Activated CD8-positive, alpha-beta T cell treated with anti-CD3 and anti-CD28 coated beads for 36 hours (primary cell): ENCODE measurements around the gene IGF2BP2. TPM values are rescaled to one million over a fixed set of nuclear protein-coding genes. Genes with fewer than 3 reads are reported as not detected.
"Not testable (repeated sequence)": the region's sequence is repeated elsewhere in the genome, so short reads cannot be mapped to it uniquely, and the experiment has no call there.

Source experiments
- ATAC-seq: fragments of 200-7000 bp; cut with Tn5 transposase; one replicate; pipeline ENCODE4 v1.10.0; 2021; ENCODE audit warnings: mild to moderate bottlenecking, moderate library complexity
- CTCF ChIA-PET: fragments of 350-600 bp; sonication (Branson Sonifier 250); formaldehyde crosslinking; loops from one replicate; lab custom pipeline; 2021; ENCODE audit warnings: antibody characterized with exemption; lab: Charles Lee
- POLR2A ChIA-PET: fragments of 350-600 bp; sonication (Branson Sonifier 250); formaldehyde crosslinking; loops from one replicate; lab custom pipeline; 2021; ENCODE audit warnings: antibody characterized with exemption; lab: Charles Lee
- DNase-seq: peaks from one replicate; pipeline ENCODE4 v3.0.0-alpha.2; 2020
- H3K27ac Mint-ChIP-seq: one replicate; pipeline ENCODE4 v1.8.0; 2021; ENCODE audit warnings: mild to moderate bottlenecking, mixed read lengths
- H3K27me3 Mint-ChIP-seq: one replicate; pipeline ENCODE4 v1.8.0; 2021; ENCODE audit warnings: mixed read lengths
- H3K36me3 Mint-ChIP-seq: one replicate; pipeline ENCODE4 v1.8.0; 2021; ENCODE audit warnings: low read depth, mixed read lengths
- H3K4me1 Mint-ChIP-seq: one replicate; pipeline ENCODE4 v1.8.0; 2021; ENCODE audit warnings: low read depth, mixed read lengths
- H3K4me3 Mint-ChIP-seq: one replicate; pipeline ENCODE4 v1.8.0; 2021; ENCODE audit warnings: mild to moderate bottlenecking, moderate library complexity, mixed read lengths
- H3K9me3 Mint-ChIP-seq: one replicate; pipeline ENCODE4 v1.8.0; 2021; ENCODE audit warnings: mixed read lengths
- CTCF ChIP-seq: fragments of 200-600 bp; IDR thresholded peaks from one replicate; pipeline ENCODE4 v1.8.0; 2022; ENCODE audit warnings: antibody characterized with exemption, mild to moderate bottlenecking
- intact Hi-C: fragments of 100-400 bp; cut with micrococcal nuclease; formaldehyde crosslinking; loops from one replicate; pipeline ENCODE4 v1.10.0; 2022
- total RNA-seq, 2 experiments: library from RNA; stranded (reverse); gene quantifications; one replicate each; pipeline ENCODE4 v1.2.3, GENCODE V29; 2021

The IGF2BP2 gene
- total RNA-seq, 2 experiments from 2014 or later: 0.52 to 0.65 TPM

DNA sequence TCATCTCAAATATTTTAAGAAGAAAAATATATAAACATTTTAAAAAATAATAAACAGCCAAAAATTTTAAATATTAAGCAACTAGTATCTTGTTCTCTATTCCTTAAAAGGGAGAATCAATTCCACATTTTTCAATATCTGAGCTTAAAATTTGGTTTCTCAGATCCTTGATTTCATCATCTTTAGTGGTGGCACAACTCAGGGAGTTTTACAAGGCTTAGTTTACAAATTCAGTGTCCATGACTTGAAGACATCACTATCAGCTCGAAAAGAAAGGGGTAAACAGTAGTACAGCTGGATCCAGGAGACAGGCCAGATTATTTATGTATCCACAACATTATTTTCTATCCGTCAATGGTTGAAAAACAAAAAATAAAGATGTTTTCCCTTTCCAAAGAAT, 11.6 kb downstream of the IGF2BP2 start:
- intact Hi-C loops: no loop called here
- CTCF ChIA-PET: interaction anchor here (2.0 kb wide), 1 partner anchor 153 kb away, joined by 5 read pairs; no protein-coding TSS in a partner anchor

GRCh38 chr3:185807445-185808068, 17.3 kb downstream of the IGF2BP2 start:
- Mint-ChIP-seq H3K27me3 (peaks cover 12% of the 10 kb centered on the region), H3K36me3 (no peaks in the 10 kb centered on the region), H3K9me3 (no peaks in the 10 kb centered on the region), H3K4me1 (no peaks in the 10 kb centered on the region), H3K27ac (no peak overlapping the region), H3K4me3 (no peak overlapping the region)
- intact Hi-C loops: no loop called here
- CTCF ChIA-PET: interaction anchor here (0.9 kb wide), 1 partner anchor 147 kb away, joined by 3 read pairs; no protein-coding TSS in a partner anchor
- TF ChIP-seq CTCF: no peak
- POLR2A ChIA-PET: interaction anchor here (1.0 kb wide), 1 partner anchor 34 kb away, joined by 3 read pairs; no protein-coding TSS in a partner anchor
- no peak for ATAC-seq
- no peak for DNase-seq

More for the DNA sequence above, 11.6 kb downstream of the IGF2BP2 start:
- no peak overlapping the region for H3K27ac Mint-ChIP-seq
- no peak for TF ChIP-seq CTCF
- no peak overlapping the region for H3K4me3 Mint-ChIP-seq
- POLR2A ChIA-PET: interaction anchor here (1.3 kb wide), 1 partner anchor 32 kb away, joined by 4 read pairs; no protein-coding TSS in a partner anchor
- H3K4me1 Mint-ChIP-seq: no peaks in the 10 kb centered on the region
- H3K9me3 Mint-ChIP-seq: no peaks in the 10 kb centered on the region
- no peaks in the 10 kb centered on the region for H3K36me3 Mint-ChIP-seq
- no peak for DNase-seq
- peaks cover 18% of the 10 kb centered on the region for H3K27me3 Mint-ChIP-seq
- no peak for ATAC-seq

DNA sequence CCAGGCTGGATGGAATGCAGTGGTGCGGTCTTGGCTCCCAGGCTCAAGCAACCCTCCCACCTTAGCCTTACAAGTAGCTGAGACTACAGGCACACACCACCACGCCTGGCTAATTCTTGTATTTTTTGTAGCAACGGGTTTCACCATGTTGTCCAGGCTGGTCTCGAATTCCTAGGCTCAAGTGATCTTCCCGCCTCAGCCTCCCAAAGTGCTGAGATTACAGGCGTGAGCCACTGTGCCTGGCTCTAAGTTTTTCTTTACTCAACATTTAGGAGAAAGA, 26.1 kb downstream of the IGF2BP2 start:
- H3K4me1 Mint-ChIP-seq, CTCF ChIA-PET, DNase-seq, H3K36me3 Mint-ChIP-seq, POLR2A ChIA-PET, intact Hi-C loops, H3K27me3 Mint-ChIP-seq, H3K9me3 Mint-ChIP-seq, H3K4me3 Mint-ChIP-seq, H3K27ac Mint-ChIP-seq, ATAC-seq: not testable (repeated sequence)

- no peak overlapping the region for H3K4me3 Mint-ChIP-seq
- no peak for ATAC-seq
- H3K36me3 Mint-ChIP-seq: no peaks in the 10 kb centered on the region
- H3K9me3 Mint-ChIP-seq: no peaks in the 10 kb centered on the region
- POLR2A ChIA-PET: interaction anchor here (0.9 kb wide), 1 partner anchor 16 kb away, joined by 3 read pairs; no protein-coding TSS in a partner anchor
- CTCF ChIA-PET: no interaction called here
- peaks cover 6% of the 10 kb centered on the region for H3K27me3 Mint-ChIP-seq
- H3K27ac Mint-ChIP-seq: no peak overlapping the region
- intact Hi-C loops: no loop called here
- DNase-seq: no peak
- H3K4me1 Mint-ChIP-seq: peaks cover 7% of the 10 kb centered on the region
- TF ChIP-seq CTCF: no peak
These were observed 26.6 kb downstream of the IGF2BP2 start for GRCh38 chr3:185797993-185798830.

DNA sequence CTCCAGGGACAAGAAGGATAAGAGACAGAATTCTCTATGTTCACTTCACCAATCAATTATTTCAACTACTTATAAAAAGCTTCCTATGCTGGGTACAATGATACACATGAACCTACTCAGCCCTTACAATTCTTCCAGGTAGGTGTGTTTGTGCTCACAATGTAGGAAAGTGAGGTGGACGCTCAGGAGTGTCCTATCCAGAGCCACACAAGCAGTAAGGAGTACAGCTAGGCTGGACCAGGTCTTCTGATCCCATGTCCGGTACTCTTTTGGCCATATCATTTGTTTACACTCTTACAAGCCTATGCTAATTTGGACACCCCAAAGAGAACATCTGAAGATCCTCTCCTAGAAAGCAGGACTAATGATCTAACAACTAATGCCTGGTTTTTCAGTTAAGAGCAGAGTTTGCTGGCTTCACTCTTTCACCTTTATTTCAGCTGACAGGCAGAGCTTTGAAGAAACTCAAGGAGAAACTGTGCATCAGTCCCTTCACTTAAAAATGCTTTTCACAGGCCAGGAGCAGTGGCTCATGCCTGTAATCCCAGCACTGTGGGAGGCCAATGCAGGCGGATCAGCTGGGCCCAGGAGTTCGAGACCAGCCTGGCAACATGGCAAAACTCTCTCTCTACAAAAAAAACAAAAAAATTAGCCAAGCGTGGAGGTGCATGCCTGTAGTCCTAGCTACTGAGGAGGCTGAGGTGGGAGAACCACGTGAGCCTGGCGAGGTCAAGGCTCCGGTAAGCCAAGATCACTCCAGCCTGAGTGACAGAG, 27.5 kb downstream of the IGF2BP2 start:
- no peak for ATAC-seq
- peaks cover 7% of the 10 kb centered on the region for H3K4me1 Mint-ChIP-seq
- intact Hi-C loops: no loop called here
- TF ChIP-seq CTCF: no peak
- H3K9me3 Mint-ChIP-seq: no peaks in the 10 kb centered on the region
- ChIA-PET POLR2A (interaction anchor here (0.9 kb wide), 1 partner anchor 16 kb away, joined by 3 read pairs; no protein-coding TSS in a partner anchor), CTCF (no interaction called here)
- no peak for DNase-seq
- no peaks in the 10 kb centered on the region for H3K36me3 Mint-ChIP-seq
- H3K27ac Mint-ChIP-seq: no peak overlapping the region
- H3K4me3 Mint-ChIP-seq: no peak overlapping the region
- peaks cover 6% of the 10 kb centered on the region for H3K27me3 Mint-ChIP-seq
